GM19455 (cell line): Measurements from ENCODE around the gene PPP4R2.
"Not testable (repeated sequence)": the region's sequence is repeated elsewhere in the genome, so short reads cannot be mapped to it uniquely, and the experiment has no call there.

Experiments
- ATAC-seq: cut with Tn5 transposase; IDR thresholded peaks from one replicate; pipeline ENCODE4 v1.9.1; 2021; ENCODE audit not compliant: unreplicated experiment

The PPP4R2 gene

GRCh38 chr3:72976281-72976741 is 20.3 kb upstream of the PPP4R2 start:
- ATAC-seq = no peak

DNA sequence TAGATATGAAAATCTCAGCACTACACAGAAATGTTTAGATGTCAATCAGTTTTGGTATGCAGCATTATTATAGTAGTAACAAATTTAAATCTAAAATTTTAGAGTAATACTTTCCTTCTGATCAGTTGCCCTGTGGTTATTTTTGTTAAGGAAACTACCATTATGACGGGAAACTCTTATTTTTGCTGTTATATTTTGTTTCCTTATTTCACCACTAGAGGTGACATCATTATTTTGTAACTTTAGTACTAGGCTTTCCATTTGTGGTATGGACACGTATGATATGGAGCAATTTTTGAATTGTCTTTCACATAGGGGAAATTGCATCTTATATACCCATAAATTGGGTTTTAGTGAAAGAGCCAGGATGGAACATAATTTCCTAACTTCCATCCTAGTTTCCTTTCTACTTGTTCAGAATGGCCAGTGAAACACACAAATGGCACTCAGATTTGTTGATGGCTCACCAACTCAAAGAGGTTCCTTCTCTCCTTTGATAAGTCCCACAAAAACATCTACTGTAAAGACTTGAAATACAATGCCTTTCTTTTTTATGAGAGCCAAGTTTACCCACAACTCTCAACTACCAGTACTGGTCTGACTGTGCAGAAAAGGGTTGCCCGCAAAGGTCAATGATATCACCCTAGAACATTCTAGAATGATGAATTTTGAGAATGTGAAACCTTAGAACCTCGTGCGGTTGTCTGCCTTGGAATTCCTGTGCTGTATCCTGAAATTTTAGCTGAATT is 19.4 kb upstream of the PPP4R2 start:
- ATAC-seq = peak; percentile 50

GRCh38 chr3:72982609-72983366 is 13.8 kb upstream of the PPP4R2 start:
- ATAC-seq = no peak

GRCh38 chr3:72985576-72985975 is 11.0 kb upstream of the PPP4R2 start:
- ATAC-seq = no peak

DNA sequence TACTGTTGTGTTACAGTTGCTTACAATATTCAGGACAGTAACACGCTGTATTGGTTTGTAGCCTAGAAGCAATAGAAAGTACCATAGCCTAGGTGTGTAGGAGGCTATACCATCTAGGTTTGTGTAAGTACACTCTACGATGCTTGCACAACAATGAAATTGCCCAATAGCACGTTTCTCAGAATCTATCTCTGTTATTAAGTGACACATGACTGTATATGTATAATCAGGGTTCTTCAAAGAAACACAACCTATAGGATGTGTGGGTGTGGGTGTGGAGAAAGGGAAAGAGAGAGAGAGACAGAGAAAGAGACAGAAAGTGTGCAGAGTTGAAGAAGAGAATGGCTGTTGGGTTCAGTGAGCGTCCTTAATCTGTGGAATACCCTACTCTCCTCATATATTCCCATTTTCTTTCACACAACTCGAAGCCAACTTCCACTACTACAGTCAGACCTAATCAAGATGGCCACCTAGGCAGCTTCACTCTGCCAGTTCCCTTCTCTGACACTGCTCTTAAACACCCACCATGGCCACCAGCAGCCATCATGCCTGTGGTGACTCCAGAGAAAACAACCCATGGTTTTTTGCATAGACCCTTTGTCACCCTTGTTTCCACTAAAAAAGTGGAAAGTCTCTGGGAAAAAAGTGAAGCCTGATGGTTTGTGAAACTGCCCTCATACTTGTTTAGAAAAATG is 5.8 kb upstream of the PPP4R2 start:
- ATAC-seq = no peak

- no peak for ATAC-seq
Measured at GRCh38 chr3:72991522-72991921, 5.1 kb upstream of the PPP4R2 start.

DNA sequence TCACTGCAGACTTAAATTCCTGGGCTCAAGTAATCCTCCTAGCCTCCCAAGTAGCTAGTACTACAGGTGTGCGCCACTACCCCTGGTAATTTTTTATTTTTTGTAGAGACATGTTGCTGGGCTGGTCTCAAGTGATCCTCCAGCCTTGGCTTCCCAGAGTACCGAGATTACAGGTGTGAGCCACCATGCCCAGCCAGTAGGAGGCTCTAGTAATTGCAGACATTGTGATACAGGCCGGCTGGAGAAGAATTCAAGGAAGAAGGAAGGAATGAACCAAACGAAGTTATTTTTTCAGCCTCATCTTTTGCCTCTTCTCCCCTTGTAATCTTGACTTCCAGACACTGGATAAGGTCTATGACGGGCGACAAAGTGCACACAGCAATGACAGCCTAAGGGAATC is 3.2 kb upstream of the PPP4R2 start:
- no peak for ATAC-seq

DNA sequence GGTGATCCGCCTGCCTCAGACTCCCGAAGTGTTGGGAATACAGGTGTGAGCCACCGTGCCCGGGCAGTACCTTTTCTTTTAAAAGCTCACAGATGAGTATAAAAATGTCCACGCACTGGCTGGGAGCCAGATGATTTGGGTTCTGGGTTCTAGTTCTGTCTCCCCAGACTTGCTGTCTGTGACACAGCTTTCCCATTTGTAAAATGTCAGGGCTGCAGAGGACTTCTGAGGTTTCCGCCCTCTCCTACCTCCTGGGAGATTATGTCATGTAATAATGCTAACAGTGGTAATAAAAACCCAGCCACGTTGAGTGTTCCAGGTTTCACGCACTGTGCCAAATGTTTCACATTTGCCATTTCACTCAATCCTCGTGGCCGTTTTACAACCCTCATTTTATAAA is 1.3 kb upstream of the PPP4R2 start:
- no peak for ATAC-seq

DNA sequence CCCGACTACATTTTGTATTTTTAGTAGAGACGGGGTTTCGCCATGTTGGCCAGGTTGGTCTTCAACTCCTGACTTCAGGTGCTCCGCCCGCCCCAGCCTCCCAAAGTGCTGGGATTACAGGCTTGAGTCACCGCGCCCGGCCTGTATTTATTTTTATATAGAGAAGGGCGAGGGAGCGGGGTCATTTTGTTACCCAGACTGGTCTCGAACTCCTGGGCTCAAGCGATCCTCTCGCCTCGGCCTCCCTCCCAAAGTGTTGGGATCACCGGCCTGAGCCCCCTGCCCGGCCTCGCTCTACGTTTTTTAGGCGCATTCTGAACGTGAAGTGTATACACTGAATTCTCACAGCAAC is 514 bp upstream of the PPP4R2 start:
- no peak for ATAC-seq

GRCh38 chr3:72997421-72997961 is 880 bp downstream of the PPP4R2 start:
- no peak for ATAC-seq

- no peak for ATAC-seq
Measured at GRCh38 chr3:72998466-72998865, 1.9 kb downstream of the PPP4R2 start.

- ATAC-seq = no peak
Measured at GRCh38 chr3:72999951-73000350, 3.3 kb downstream of the PPP4R2 start.

- ATAC-seq = not testable (repeated sequence)
Measured at GRCh38 chr3:73003050-73003449, 6.4 kb downstream of the PPP4R2 start.

- no peak for ATAC-seq
Measured at GRCh38 chr3:73004316-73004715, 7.7 kb downstream of the PPP4R2 start.

- no peak for ATAC-seq
Measured at GRCh38 chr3:73007992-73008712, 11.5 kb downstream of the PPP4R2 start.

GRCh38 chr3:73009008-73009407 is 12.4 kb downstream of the PPP4R2 start:
- no peak for ATAC-seq

- ATAC-seq = no peak
Measured at GRCh38 chr3:73009750-73010149, 13.1 kb downstream of the PPP4R2 start.

DNA sequence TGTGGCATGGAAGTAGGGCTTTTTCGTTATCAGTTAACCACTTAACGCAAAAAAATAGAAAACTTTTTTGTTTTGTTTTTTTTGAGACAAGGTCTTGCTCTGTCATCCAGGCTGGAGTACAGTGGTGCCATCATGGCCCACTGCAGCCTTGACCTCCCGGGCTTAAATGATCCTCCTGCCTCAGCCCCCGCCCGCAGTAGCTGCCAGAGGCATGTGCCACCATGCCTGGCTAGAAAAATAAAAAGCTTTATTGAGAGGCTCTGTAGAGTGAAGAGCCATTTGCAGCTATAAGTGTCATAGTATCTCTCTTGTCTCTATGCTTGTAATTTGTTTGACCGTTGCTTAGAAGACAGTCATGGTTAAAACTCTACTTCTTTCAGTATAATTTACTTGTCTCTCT is 13.5 kb downstream of the PPP4R2 start:
- ATAC-seq = no peak

GRCh38 chr3:73018298-73018697 is 21.7 kb downstream of the PPP4R2 start:
- ATAC-seq = no peak

- no peak for ATAC-seq
Measured at GRCh38 chr3:73018790-73019441, 22.3 kb downstream of the PPP4R2 start.
